ENCODE data around the gene NAT8L. TPM values are rescaled to one million over a fixed set of nuclear protein-coding genes. Genes with fewer than 3 reads are reported as not detected.

The NAT8L gene
- total RNA-seq, 4 donors from 2014 or later = 0.27 to 1.2 TPM; not detected in 2

GRCh38 chr4:2085496-2085901 lies 26.4 kb downstream of the NAT8L start:
- Histone ChIP-seq H3K27me3 (no peaks in the 10 kb centered on the region), H3K27ac (no peak overlapping the region), H3K9me3 (no peaks in the 10 kb centered on the region), H3K4me3 (no peak overlapping the region), H3K36me3 (no peaks in the 10 kb centered on the region), H3K4me1 (no peaks in the 10 kb centered on the region)
- no peak for DNase-seq
- intact Hi-C loops (cut with DNase I; ENCODE audit: low total_unique reads) = no loop called here
- TF ChIP-seq POLR2A (IDR thresholded peaks at IDR 0.05) = no peak
- no peak for TF ChIP-seq CTCF (IDR thresholded peaks at IDR 0.05)

- Histone ChIP-seq H3K4me3 (no peak overlapping the region), H3K36me3 (no peaks in the 10 kb centered on the region), H3K27ac (no peak overlapping the region), H3K4me1 (no peaks in the 10 kb centered on the region), H3K9me3 (no peaks in the 10 kb centered on the region), H3K27me3 (no peaks in the 10 kb centered on the region)
- intact Hi-C loops (cut with DNase I; ENCODE audit: low total_unique reads) = no loop called here
- no peak for DNase-seq
- TF ChIP-seq CTCF (IDR thresholded peaks at IDR 0.05) (no peak), POLR2A (IDR thresholded peaks at IDR 0.05) (no peak)
These were observed 28.0 kb downstream of the NAT8L start for GRCh38 chr4:2087170-2087569.

- Histone ChIP-seq H3K27me3 (no peaks in the 10 kb centered on the region), H3K36me3 (no peaks in the 10 kb centered on the region), H3K9me3 (no peaks in the 10 kb centered on the region), H3K27ac (no peak overlapping the region), H3K4me1 (no peaks in the 10 kb centered on the region), H3K4me3 (no peak overlapping the region)
- no peak for TF ChIP-seq POLR2A (IDR thresholded peaks at IDR 0.05)
- TF ChIP-seq CTCF (IDR thresholded peaks at IDR 0.05) = no peak
- intact Hi-C loops (cut with DNase I; ENCODE audit: low total_unique reads) = no loop called here
- DNase-seq = no peak
These were observed 30.1 kb downstream of the NAT8L start for GRCh38 chr4:2089222-2089621.

GRCh38 chr4:2090642-2091041 lies 31.5 kb downstream of the NAT8L start:
- H3K27ac ChIP-seq = no peak overlapping the region
- intact Hi-C loops (cut with DNase I; ENCODE audit: low total_unique reads) = no loop called here
- H3K36me3 ChIP-seq = no peaks in the 10 kb centered on the region

More at GRCh38 chr4:2090642-2091041, 31.5 kb downstream of the NAT8L start:
- Histone ChIP-seq H3K4me1 (no peaks in the 10 kb centered on the region), H3K9me3 (no peaks in the 10 kb centered on the region), H3K4me3 (no peak overlapping the region), H3K27me3 (no peaks in the 10 kb centered on the region)
- no peak for TF ChIP-seq CTCF (IDR thresholded peaks at IDR 0.05)
- TF ChIP-seq POLR2A (IDR thresholded peaks at IDR 0.05) = no peak
- DNase-seq = no peak
